ENCODE measurements around the gene ASPSCR1. TPM values are rescaled to one million over a fixed set of nuclear protein-coding genes. Genes with fewer than 3 reads are reported as not detected.

The ASPSCR1 gene
- total RNA-seq, 3 donors from 2014 or later = 15.4 to 31.8 (median 17.9) TPM

GRCh38 chr17:81983639-81984373 is 6.4 kb downstream of the ASPSCR1 start:
- Histone ChIP-seq H3K4me3 (no peak overlapping the region), H3K9me3 (no peaks in the 10 kb centered on the region), H3K36me3 (peaks cover 5% of the 10 kb centered on the region), H3K27me3 (no peaks in the 10 kb centered on the region), H3K27ac (no peak overlapping the region), H3K4me1 (peaks cover 0 to 3% of the 10 kb centered on the region in 2 donors)
- TF ChIP-seq POLR2AphosphoS5 (IDR thresholded peaks at IDR 0.05) (no peak), POLR2A (IDR thresholded peaks at IDR 0.05) (no peak)
- TF ChIP-seq, protein P1, sequence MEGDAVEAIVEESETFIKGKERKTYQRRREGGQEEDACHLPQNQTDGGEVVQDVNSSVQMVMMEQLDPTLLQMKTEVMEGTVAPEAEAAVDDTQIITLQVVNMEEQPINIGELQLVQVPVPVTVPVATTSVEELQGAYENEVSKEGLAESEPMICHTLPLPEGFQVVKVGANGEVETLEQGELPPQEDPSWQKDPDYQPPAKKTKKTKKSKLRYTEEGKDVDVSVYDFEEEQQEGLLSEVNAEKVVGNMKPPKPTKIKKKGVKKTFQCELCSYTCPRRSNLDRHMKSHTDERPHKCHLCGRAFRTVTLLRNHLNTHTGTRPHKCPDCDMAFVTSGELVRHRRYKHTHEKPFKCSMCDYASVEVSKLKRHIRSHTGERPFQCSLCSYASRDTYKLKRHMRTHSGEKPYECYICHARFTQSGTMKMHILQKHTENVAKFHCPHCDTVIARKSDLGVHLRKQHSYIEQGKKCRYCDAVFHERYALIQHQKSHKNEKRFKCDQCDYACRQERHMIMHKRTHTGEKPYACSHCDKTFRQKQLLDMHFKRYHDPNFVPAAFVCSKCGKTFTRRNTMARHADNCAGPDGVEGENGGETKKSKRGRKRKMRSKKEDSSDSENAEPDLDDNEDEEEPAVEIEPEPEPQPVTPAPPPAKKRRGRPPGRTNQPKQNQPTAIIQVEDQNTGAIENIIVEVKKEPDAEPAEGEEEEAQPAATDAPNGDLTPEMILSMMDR (IDR thresholded peaks at IDR 0.05) = no peak
- DNase-seq (ENCODE audit: low spot score in 2 of 2) = no peak
- intact Hi-C loops (cut with DNase I; ENCODE audit: low total_unique reads) = no loop called here

DNA sequence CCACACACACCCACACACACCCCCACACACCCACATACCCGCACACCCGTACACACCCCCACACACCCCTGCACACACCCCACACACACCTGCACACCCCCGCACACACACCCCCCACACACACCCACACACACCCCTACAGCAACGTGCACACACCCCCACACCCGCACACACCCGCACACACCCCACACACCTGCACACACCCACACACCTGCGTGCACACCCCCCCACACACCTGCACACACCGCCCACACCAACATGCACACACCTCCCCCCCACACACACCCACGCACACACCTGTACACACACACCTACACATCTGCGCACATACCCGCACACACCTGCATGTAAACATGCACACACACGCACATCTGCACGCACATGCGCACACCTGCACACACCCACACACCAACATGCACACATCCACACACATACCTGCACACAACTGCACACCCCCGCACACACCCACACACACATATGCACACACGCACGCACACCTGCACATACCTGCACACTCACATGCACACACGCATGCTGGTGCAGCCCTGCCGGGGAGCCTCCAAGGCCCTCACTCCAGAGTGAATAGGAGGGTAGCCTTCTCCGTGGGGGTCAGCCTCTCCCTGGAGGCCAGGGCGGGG is 7.5 kb downstream of the ASPSCR1 start:
- peaks cover 5% of the 10 kb centered on the region for H3K36me3 ChIP-seq

GRCh38 chr17:81986606-81987005 is 9.2 kb downstream of the ASPSCR1 start:
- Histone ChIP-seq H3K36me3 (peaks cover 5% of the 10 kb centered on the region), H3K27me3 (no peaks in the 10 kb centered on the region), H3K9me3 (no peaks in the 10 kb centered on the region), H3K27ac (no peak overlapping the region), H3K4me3 (no peak overlapping the region), H3K4me1 (peaks cover 0 to 3% of the 10 kb centered on the region in 2 donors)
- intact Hi-C loops (cut with DNase I; ENCODE audit: low total_unique reads) = no loop called here
- no peak for DNase-seq (ENCODE audit: low spot score in 2 of 2)
- TF ChIP-seq POLR2AphosphoS5 (IDR thresholded peaks at IDR 0.05) = no peak
- TF ChIP-seq, protein P1 (IDR thresholded peaks at IDR 0.05) = no peak
- no peak for TF ChIP-seq POLR2A (IDR thresholded peaks at IDR 0.05)

More for the DNA sequence above, 7.5 kb downstream of the ASPSCR1 start:
- TF ChIP-seq, protein P1 (IDR thresholded peaks at IDR 0.05) = no peak
- no peak for TF ChIP-seq POLR2A (IDR thresholded peaks at IDR 0.05)
- TF ChIP-seq POLR2AphosphoS5 (IDR thresholded peaks at IDR 0.05) = no peak
- no peak overlapping the region for H3K4me3 ChIP-seq
- no peak overlapping the region for H3K27ac ChIP-seq
- no peak for DNase-seq (ENCODE audit: low spot score in 2 of 2)
- no peaks in the 10 kb centered on the region for H3K9me3 ChIP-seq
- intact Hi-C loops (cut with DNase I; ENCODE audit: low total_unique reads) = no loop called here
- H3K4me1 ChIP-seq = no peaks in the 10 kb centered on the region
- no peaks in the 10 kb centered on the region for H3K27me3 ChIP-seq

- no peak for TF ChIP-seq POLR2AphosphoS5 (IDR thresholded peaks at IDR 0.05)
- TF ChIP-seq POLR2A (IDR thresholded peaks at IDR 0.05) = no peak
- TF ChIP-seq, protein P1 (IDR thresholded peaks at IDR 0.05) = no peak
- Histone ChIP-seq H3K27me3 (no peaks in the 10 kb centered on the region), H3K27ac (no peak overlapping the region), H3K4me1 (peaks cover 0 to 9% of the 10 kb centered on the region in 2 donors), H3K9me3 (no peaks in the 10 kb centered on the region), H3K4me3 (no peak overlapping the region), H3K36me3 (peaks cover 5% of the 10 kb centered on the region)
- DNase-seq (ENCODE audit: low spot score in 2 of 2) = no peak
- intact Hi-C loops (cut with DNase I; ENCODE audit: low total_unique reads) = no loop called here
These were observed 9.8 kb downstream of the ASPSCR1 start for GRCh38 chr17:81987161-81987770.
